HL-60 (cell line): Measurements from ENCODE around the gene LINGO1.

ENCODE experiments used
- DNase-seq, 2 experiments: peaks; one replicate each; pipeline ENCODE4 v3.0.0-alpha.2; 2010 to 2020; ENCODE audit warnings: low read depth in 1 of 2, low spot score in 1 of 2
- H3K27ac ChIP-seq: fragments of 250-450 bp; sonication (Bioruptor Pico); replicated peaks from 2 replicates; pipeline ENCODE4 v1.5.1; 2020; ENCODE audit warnings: mild to moderate bottlenecking, moderate library complexity
- H3K27me3 ChIP-seq: fragments of 250-450 bp; sonication (Bioruptor Pico); 2 replicates; pipeline ENCODE4 v1.5.1; 2021; ENCODE audit warnings: mild to moderate bottlenecking, moderate library complexity; ENCODE audit not compliant: insufficient read depth, poor library complexity, severe bottlenecking
- H3K4me3 ChIP-seq: replicated peaks from 2 replicates; pipeline ENCODE4 v1.5.1; 2011; ENCODE audit warnings: mild to moderate bottlenecking, control low read depth, low read length; ENCODE audit not compliant: insufficient read depth
- GABPA ChIP-seq: IDR thresholded peaks from 2 replicates; pipeline ENCODE4 v1.6.1; 2012; ENCODE audit warnings: low read depth
- POLR2AphosphoS5 ChIP-seq: IDR thresholded peaks from 2 replicates; pipeline ENCODE4 v1.6.1; 2012; ENCODE audit warnings: low read depth
- SPI1 ChIP-seq: IDR thresholded peaks from 2 replicates; pipeline ENCODE4 v1.6.1; 2012; ENCODE audit warnings: low read depth, mild to moderate bottlenecking, borderline replicate concordance
- TF ChIP-seq, protein P1 (sequence below): IDR thresholded peaks from one replicate; pipeline ENCODE4 v1.5.1; 2011; ENCODE audit warnings: low read length, control low read depth, inconsistent platforms; ENCODE audit not compliant: insufficient read depth
- TF ChIP-seq, protein P2 (sequence below): IDR thresholded peaks from 2 replicates; pipeline ENCODE4 v1.6.1; 2012; ENCODE audit warnings: low read depth; ENCODE audit not compliant: insufficient replicate concordance

LINGO1 gene

DNA sequence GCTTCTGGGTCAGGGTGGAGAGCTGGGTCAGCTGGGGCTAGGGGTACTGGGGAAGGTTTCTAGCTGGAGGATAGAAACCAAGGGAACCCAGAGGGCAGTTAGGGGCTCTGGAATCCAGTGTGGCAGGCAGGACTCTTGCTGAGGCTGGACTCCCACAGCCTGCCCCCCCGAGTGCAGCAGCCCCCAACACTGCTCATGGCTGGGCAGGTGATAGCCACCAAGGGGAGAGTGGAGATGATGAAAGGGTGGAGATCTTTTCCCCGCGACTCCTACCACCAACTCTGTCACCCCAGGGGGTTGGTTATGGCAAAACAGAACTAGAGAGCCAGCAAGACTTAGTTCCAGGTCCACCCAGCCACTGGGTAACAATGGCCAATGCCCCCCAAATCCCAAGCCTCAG is 16.9 kb upstream of the LINGO1 start:
- TF ChIP-seq GABPA (no peak), SPI1 (no peak), POLR2AphosphoS5 (no peak)
- TF ChIP-seq, protein P1, sequence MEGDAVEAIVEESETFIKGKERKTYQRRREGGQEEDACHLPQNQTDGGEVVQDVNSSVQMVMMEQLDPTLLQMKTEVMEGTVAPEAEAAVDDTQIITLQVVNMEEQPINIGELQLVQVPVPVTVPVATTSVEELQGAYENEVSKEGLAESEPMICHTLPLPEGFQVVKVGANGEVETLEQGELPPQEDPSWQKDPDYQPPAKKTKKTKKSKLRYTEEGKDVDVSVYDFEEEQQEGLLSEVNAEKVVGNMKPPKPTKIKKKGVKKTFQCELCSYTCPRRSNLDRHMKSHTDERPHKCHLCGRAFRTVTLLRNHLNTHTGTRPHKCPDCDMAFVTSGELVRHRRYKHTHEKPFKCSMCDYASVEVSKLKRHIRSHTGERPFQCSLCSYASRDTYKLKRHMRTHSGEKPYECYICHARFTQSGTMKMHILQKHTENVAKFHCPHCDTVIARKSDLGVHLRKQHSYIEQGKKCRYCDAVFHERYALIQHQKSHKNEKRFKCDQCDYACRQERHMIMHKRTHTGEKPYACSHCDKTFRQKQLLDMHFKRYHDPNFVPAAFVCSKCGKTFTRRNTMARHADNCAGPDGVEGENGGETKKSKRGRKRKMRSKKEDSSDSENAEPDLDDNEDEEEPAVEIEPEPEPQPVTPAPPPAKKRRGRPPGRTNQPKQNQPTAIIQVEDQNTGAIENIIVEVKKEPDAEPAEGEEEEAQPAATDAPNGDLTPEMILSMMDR = no peak
- TF ChIP-seq, protein P2, sequence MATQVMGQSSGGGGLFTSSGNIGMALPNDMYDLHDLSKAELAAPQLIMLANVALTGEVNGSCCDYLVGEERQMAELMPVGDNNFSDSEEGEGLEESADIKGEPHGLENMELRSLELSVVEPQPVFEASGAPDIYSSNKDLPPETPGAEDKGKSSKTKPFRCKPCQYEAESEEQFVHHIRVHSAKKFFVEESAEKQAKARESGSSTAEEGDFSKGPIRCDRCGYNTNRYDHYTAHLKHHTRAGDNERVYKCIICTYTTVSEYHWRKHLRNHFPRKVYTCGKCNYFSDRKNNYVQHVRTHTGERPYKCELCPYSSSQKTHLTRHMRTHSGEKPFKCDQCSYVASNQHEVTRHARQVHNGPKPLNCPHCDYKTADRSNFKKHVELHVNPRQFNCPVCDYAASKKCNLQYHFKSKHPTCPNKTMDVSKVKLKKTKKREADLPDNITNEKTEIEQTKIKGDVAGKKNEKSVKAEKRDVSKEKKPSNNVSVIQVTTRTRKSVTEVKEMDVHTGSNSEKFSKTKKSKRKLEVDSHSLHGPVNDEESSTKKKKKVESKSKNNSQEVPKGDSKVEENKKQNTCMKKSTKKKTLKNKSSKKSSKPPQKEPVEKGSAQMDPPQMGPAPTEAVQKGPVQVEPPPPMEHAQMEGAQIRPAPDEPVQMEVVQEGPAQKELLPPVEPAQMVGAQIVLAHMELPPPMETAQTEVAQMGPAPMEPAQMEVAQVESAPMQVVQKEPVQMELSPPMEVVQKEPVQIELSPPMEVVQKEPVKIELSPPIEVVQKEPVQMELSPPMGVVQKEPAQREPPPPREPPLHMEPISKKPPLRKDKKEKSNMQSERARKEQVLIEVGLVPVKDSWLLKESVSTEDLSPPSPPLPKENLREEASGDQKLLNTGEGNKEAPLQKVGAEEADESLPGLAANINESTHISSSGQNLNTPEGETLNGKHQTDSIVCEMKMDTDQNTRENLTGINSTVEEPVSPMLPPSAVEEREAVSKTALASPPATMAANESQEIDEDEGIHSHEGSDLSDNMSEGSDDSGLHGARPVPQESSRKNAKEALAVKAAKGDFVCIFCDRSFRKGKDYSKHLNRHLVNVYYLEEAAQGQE = no peak
- Histone ChIP-seq H3K4me3 (no peak overlapping the region), H3K27ac (no peak overlapping the region), H3K27me3 (peaks cover 2% of the 10 kb centered on the region)
- no peak for DNase-seq

DNA sequence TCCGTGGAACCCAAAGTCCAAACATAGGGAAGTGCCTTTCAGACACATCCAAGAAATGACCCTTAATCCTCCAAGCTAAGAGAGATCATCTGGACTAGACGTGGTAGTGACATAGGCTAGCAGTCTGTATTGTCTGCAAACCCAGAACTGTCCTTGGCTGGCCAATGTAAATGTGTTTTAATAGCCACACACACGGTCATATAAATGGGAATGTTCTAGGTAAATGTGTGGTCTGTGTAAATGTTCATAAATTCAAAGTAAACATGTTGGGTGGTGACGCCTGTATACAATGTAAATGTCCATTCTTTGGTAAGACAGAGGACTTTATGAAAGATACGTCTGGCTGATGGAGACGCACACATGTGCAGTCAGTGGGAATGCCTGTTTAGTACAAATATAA is 16.3 kb upstream of the LINGO1 start:
- H3K4me3 ChIP-seq = no peak overlapping the region
- no peak overlapping the region for H3K27ac ChIP-seq
- peaks cover 2% of the 10 kb centered on the region for H3K27me3 ChIP-seq
- no peak for TF ChIP-seq SPI1
- TF ChIP-seq POLR2AphosphoS5 = no peak
- TF ChIP-seq, protein P2 = no peak
- TF ChIP-seq, protein P1 = no peak
- no peak for TF ChIP-seq GABPA
- no peak for DNase-seq

DNA sequence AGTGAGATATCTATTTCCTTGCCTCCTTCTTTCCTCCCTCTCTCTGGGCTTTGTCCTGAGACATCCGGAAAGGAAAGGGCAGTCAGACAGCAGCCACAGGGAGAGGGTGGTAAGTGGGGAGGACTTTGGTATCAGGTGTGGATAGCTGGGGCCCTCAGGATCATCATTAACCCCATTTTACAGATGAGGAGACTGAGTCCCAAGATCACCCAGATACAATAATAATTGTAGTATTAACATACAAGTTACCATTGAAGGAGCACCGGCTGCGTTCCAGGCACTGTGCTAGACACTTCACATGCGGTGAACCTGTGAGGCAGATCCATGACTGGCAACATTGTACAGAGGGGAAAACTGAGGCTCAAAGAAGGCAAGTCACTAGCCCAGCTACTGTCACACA is 15.2 kb upstream of the LINGO1 start:
- no peak for DNase-seq
- H3K27ac ChIP-seq = no peak overlapping the region
- H3K27me3 ChIP-seq = peaks cover 2% of the 10 kb centered on the region
- TF ChIP-seq POLR2AphosphoS5 (no peak), GABPA (no peak), SPI1 (no peak)
- TF ChIP-seq, protein P2 = no peak
- TF ChIP-seq, protein P1 = no peak
- H3K4me3 ChIP-seq = no peak overlapping the region
